OCI-LY3 (cell line): ENCODE results near the gene PPP4R1.

Experiments
- EZH2phosphoT487 ChIP-seq: fragments of 200-600 bp; shearing (Covaris generic); IDR thresholded peaks from 2 replicates; pipeline ENCODE4 v1.6.1; 2018; ENCODE audit warnings: antibody characterized with exemption, mixed run types, low read depth
- TF ChIP-seq, protein P1 (sequence below): fragments of 200-600, 300-600 bp; sonication (generic); IDR thresholded peaks from 2 replicates; pipeline ENCODE4 v1.5.1; 2014; ENCODE audit warnings: antibody characterized with exemption, low read length, low read depth

DNA sequence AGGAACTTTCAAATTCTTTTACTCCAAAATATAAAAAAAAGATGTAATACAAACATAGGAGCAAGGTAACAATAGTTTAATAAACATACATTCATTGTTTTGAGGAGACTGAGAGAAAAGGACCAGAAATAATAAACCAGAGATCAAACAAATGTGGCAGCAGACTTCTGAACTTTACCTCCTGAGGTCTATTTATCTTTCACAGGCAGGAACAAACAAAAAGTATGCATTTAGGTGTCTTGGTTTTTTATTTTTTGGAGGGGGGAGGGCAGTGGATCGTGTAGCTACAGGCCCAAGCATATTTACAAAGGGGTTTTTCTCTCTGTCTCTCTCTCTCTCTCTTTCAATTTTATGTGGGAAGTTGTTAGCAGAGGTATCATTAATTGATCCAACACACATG lies 5.6 kb downstream of the PPP4R1 start:
- TF ChIP-seq, protein P1, sequence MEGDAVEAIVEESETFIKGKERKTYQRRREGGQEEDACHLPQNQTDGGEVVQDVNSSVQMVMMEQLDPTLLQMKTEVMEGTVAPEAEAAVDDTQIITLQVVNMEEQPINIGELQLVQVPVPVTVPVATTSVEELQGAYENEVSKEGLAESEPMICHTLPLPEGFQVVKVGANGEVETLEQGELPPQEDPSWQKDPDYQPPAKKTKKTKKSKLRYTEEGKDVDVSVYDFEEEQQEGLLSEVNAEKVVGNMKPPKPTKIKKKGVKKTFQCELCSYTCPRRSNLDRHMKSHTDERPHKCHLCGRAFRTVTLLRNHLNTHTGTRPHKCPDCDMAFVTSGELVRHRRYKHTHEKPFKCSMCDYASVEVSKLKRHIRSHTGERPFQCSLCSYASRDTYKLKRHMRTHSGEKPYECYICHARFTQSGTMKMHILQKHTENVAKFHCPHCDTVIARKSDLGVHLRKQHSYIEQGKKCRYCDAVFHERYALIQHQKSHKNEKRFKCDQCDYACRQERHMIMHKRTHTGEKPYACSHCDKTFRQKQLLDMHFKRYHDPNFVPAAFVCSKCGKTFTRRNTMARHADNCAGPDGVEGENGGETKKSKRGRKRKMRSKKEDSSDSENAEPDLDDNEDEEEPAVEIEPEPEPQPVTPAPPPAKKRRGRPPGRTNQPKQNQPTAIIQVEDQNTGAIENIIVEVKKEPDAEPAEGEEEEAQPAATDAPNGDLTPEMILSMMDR = no peak
- TF ChIP-seq EZH2phosphoT487 = no peak
